NCI-H146 treated with DMSO at 0.1 percent for 48 hours (cell line): ENCODE measurements around the gene GALNT1.

ENCODE experiments used
- DNase-seq: peaks from one replicate; lab custom pipeline; 2025; ENCODE audit not compliant: unreplicated experiment; lab: John Stamatoyannopoulos, UW

GALNT1 gene

DNA sequence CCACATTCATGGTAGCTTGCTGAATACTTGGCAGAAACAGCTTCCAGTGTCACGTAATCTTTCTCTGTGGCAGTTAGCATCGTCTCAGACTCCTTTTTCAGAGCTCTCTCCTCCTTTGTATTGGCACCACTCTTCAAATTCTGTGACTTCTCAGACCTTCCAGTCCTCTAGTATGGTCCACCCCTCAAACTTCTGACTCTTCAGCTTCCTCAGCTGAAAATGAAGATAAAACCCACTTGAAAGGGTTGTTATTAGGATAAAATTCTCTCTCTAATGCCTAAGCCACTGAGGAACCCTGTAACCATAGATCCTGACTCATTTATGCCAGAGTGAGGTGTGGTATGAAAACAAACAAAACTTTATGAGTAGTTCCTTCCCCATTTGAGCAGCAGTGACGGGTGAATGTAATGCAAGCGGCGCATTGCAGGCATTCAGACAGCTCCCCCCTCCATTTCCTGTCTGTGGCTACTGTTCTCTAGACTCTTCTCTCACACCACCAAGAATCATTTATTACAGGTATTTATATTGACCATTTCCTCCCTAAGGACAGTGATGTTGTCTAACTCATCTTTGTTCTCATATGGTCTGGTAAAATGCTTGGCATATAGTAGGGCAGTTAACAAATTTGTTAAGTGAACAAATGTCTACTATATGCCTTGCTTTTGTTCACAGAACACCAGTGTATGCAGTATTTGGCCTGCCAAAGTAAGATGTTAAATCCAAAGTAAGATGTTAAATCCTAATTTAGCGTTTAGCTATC lies 35.3 kb downstream of the GALNT1 start:
- DNase-seq, result no peak

GRCh38 chr18:35617865-35618264 lies 36.3 kb downstream of the GALNT1 start:
- no peak for DNase-seq

- DNase-seq, result no peak
These were observed 36.7 kb downstream of the GALNT1 start for GRCh38 chr18:35618289-35618688.

DNA sequence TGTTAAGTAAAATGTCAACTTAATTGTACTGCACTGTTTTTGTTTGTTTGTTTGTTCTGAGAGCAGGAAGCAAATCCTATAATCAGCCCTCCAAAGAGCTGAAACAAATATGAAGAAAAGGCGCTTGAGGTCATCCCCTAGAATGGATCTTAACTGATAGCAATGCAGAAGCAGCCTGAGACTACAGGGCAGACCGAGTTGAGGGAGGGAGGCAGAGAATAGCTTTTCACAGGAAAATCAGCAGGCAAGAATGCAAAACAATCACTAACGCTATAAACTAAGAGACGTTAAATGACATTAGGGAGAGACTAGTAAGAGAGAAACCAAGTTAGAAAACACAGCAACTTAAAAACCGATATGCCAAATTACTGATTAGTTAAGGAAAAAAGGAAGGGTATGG lies 37.2 kb downstream of the GALNT1 start:
- no peak for DNase-seq

DNA sequence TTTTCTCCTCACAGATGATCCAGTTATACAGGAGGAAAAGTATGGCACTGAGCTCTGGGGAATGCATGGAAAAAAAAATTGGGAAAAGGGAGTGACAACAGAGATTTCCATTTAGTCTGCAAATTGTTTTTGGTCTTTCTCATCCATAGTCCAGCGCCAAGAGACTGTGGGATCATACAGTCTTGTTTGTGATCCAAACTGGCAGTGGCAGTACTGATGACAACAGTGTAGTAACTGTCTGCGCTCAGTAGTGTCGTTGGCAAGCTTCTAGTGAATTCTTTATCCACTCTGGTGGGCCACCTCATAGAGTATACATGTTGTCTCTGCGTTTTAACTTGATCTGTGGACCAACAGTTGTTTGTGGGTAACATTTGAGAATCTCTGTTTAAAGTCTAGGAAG lies 37.9 kb downstream of the GALNT1 start:
- no peak for DNase-seq

DNA sequence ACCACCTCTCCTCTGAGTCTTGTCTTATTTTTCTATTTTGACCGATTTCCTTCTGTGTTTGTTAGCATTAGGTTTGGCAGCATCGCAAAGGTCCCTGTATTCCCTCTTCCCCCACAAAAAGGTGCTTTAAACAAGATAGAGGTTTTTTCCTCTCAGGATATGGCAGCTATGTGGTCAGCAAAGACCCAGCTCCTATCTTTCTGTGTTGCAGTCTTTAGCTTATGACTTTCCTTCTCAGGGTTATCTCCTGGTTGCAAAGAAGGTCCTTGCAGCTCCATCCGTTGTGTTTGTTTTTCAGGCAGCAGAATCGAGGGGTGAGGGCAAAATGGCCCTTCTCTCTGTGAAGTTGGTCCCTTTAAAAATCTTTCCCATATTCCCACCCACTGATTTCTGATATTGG lies 38.4 kb downstream of the GALNT1 start:
- DNase-seq, result no peak

DNA sequence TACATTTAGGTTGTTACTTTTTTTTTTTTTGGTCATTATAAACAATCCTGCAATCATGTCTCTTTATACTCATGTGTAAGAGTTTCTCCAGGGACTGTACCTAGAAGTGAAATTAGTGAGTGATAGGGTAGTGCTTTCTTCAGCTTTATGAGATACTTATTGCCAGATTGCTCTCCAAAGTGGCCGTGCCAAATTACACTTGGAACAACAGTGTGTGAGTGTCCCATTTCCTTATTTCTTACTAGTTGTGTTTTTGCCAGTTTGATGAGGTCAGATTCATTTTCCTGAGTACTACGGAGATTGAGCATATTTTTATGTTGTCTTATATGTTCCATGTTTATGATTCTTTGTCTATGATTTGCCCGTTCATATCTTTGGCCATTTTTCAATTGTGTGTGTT lies 39.2 kb downstream of the GALNT1 start:
- no peak for DNase-seq

- DNase-seq, result no peak
These were observed 41.7 kb downstream of the GALNT1 start for GRCh38 chr18:35623255-35623654.

GRCh38 chr18:35624146-35624545 lies 42.6 kb downstream of the GALNT1 start:
- no peak for DNase-seq

DNA sequence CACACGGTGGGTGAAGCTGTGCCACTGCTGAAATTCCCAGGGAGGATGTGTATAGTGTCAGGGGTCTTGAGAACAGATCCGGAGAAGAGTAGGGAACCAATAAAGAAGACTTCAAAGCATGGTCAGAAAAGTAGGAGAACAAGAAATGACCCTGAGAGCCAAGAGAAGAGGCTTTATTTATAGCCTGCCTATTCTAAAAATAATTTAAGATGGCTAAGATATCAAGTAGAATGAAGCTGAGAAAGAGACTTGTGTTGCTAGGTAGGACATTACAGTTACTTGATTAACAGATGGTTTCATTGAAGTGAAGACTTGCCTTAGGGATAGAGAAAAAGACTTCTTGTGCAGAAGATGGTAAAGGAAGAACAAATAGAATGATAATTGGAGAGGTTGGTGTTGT lies 43.7 kb downstream of the GALNT1 start:
- no peak for DNase-seq

DNA sequence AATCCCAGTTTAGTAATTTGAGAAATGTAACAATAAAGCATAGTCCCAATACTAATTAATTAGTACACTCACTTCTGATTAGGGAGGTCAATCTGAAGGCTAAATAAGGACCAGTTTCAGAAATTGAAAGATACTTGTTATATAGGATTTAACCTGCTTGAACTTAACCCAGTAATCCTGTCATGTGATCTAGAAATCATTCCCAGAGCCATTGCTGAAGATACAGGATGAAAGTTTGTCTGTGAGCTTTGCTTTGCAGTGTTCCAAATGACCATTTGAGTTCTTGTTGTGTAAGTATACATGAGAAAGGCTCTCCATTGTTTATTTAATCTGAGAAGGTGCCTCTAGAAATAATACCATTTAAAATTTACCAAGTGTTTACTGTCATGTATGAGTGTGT lies 52.2 kb downstream of the GALNT1 start:
- DNase-seq, result no peak

DNA sequence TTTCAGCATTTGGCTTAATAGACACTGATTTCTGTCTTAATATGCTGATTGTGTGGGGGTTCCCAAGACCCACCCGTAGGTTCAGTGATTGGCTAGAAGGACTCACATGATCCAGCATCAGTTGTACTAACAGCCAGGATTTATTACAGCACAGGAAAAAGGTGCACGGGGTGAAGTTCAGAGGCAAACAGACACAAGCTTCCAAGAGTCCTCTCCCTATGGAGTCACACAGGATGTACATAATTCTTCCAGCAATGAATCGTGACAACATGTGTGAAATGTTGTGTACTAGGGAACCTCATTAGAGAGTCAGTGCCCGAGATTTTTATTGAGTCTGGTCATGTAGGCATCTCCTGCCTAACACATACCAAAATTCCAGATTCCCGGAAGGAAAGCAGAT lies 52.8 kb downstream of the GALNT1 start:
- DNase-seq, result no peak

- no peak for DNase-seq
These were observed 53.6 kb downstream of the GALNT1 start for GRCh38 chr18:35635170-35635569.

DNA sequence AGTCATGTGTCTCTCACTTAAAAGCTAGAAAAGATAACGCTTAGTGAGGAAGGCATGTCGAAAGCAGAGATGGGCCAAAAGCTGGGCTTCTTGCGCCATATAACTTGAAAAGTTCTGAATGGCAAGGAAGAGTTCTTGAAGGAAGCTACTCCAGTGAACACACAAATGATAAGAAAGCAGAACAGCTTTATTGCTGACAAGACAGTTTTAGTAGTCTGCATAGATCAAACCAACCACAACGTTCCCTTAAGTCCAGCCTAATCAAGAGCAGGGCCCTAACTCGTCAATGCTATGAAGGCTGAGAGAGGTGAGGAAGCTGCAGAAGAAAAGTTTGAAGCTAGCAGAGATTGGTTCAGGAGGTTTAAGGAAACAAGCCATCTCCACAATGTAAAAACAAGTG lies 55.7 kb downstream of the GALNT1 start:
- DNase-seq, result no peak

DNA sequence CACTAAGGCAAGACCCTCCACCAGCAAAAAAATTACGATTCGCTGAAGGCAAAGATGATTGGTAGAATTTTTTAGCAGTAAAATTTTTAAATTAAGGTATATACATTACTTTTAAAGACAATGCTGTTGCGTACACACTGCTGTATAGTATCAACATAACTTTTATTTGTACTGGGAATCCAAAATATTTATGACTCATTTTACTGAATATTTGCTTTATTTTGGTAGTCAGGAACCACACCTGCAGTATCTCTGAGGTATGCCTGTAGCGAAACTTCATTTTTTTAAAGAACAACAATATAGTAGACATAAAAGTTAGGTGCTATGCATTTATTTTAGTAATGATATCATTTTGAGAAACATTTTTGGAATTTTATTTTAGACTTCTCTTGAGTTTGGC lies 57.8 kb downstream of the GALNT1 start:
- no peak for DNase-seq

- DNase-seq, result no peak
These were observed 59.9 kb downstream of the GALNT1 start for GRCh38 chr18:35641467-35641866.

DNA sequence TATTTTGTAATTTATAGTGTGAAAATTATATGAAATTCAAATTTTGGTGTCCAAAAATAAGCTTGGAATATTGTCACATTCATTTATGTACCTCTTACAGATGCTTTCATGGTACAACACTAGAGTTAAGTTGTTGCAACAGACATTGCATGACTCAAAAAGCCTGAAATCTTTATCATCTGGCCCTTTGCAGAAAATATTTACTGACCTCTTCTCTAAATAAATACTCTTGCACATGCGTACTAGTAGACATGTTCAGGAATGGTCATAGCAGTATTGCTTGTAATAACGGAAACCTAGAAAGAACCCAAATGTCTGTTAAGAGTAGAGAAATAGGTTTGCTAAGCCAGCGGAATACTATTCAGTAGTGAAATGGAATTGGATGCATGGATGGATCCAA lies 60.4 kb downstream of the GALNT1 start:
- DNase-seq, result no peak

GRCh38 chr18:35642802-35643201 lies 61.3 kb downstream of the GALNT1 start:
- DNase-seq, result no peak

DNA sequence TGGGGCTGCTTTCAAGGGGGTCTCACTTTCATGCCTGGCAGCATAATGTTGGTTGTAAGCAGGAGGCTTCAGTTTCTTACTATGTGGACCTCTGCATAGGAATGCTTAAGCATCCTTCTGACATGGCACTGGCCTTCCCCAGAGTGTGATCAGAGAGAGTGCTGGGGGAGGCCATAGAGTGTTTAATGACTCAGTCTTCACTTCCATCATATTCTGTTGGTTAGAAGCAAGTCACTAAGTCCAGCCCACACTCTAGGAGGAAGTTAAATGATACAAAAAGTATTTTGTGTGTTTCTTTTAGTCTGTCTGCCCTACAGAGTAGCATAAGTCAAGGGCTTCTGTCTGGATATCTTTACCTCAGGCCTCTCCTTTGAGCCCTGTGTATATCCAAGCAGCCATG lies 64.9 kb downstream of the GALNT1 start:
- no peak for DNase-seq

DNA sequence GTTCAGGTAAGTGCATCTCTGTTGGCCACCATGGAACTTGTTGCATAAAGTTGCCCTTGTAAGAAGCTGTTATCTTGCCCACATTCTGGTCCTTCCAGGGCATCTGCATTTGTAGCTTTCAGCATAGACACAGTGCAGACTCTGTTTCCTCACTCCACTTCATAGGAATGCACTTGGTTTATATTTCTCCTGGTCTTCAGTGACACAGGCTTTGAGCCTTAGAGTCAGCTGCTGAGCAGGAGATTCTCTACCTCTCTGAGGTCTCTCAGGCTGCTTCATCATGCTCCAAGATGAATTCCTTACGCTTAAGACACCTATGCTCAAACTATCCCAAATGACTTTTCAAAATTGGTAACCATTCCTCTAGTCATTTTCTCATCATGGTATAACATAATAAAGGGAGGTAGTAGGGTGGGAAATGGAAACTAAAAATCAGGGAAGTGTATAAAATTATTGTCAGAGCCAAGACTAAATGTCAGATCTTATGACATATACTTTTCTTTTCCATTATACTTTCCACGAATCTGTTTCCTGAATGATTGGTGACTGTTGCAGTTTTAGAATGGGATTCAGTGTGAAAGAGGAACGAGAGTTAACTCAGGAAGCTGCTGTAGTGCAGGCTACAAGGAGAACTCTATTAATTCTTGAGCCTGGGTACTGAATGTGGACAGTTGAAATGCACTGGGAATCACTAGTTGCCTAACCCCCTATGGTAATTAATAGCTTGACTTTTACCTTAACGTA lies 72.0 kb downstream of the GALNT1 start:
- DNase-seq, result no peak

GRCh38 chr18:35658112-35658511 lies 76.6 kb downstream of the GALNT1 start:
- no peak for DNase-seq

DNA sequence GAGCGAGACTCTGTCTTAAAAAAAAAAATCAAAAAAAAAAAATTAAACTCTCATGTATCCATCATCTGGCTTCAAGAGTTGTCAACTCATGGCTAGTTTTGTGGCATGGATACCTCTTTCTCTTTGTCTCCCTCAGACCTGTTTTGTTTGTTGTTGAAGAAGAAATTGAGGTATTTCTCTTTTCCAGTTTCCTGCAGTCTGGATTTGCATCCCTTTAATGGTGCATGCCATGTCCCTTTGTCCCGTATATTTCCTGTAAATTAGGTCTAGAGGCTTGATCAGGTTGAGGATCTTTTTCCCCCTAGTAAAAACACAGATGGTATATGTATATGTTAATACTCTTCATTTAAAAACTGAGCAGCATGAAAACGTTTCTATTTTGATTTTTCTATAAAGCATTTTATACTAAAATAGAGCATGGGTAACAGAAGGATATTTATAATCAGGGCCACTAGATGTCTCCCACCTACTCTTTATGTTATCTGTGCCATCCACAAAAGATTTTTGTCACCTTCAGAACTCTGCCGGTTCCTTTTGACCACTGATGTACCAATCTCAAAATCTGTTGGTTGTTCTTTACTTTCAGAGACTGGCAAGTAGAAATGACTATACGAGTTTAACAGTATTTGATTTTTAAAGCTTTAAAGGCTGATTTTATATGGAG lies 80.1 kb downstream of the GALNT1 start:
- DNase-seq, result no peak
